Gastrocnemius medialis (tissue), 4 donors: ENCODE results near the gene DRC7. TPM values are rescaled to one million over a fixed set of nuclear protein-coding genes. Genes with fewer than 3 reads are reported as not detected.
"Not testable (repeated sequence)": the region's sequence is repeated elsewhere in the genome, so short reads cannot be mapped to it uniquely, and the experiment has no call there.

Experiments
- ATAC-seq, 2 donors: fragments of 150-250 bp; one replicate each; pipeline ENCODE4 v1.9.1; 2016
- DNase-seq, 2 donors: peaks; one replicate each; pipeline ENCODE4 v3.0.0-alpha.2; 2019
- H3K27ac ChIP-seq, 4 donors: fragments of 200-600 bp; sonication (generic); 1 replicate in 1 of 4; 2 replicates in 3 of 4; pipeline ENCODE4 v1.5.1; 2016 to 2018; ENCODE audit warnings: mild to moderate bottlenecking in 2 of 4, moderate library complexity in 1 of 4
- H3K27me3 ChIP-seq, 3 donors: fragments of 200-600 bp; sonication (generic) in 2 of 3; 1 replicate in 1 of 3; 2 replicates in 2 of 3; pipeline versions ENCODE4 v1.5.1 to v1.6.0; 2016 to 2019; ENCODE audit warnings: mild to moderate bottlenecking in 1 of 3, moderate library complexity in 1 of 3
- H3K36me3 ChIP-seq, 2 donors: fragments of 200-600 bp; sonication (generic) in 1 of 2; one replicate each; pipeline ENCODE4 v1.5.1; 2017 to 2018
- H3K4me1 ChIP-seq, 2 donors: fragments of 200-600 bp; sonication (generic) in 1 of 2; one replicate each; pipeline ENCODE4 v1.5.1; 2016 to 2017; ENCODE audit warnings: mild to moderate bottlenecking in 2 of 2
- H3K4me3 ChIP-seq, 4 donors: fragments of 200-600 bp; sonication (generic) in 3 of 4; 1 replicate in 1 of 4; 2 replicates in 3 of 4; pipeline ENCODE4 v1.5.1; 2016 to 2019; ENCODE audit warnings: mild to moderate bottlenecking in 2 of 4
- H3K9me3 ChIP-seq, 3 donors: fragments of 200-600 bp; sonication (generic) in 2 of 3; 1 replicate in 1 of 3; 2 replicates in 2 of 3; pipeline ENCODE4 v1.5.1; 2016 to 2019
- CTCF ChIP-seq, 5 experiments: fragments of 450-650 bp in 3 of 5; fragments of 200-600 bp in 2 of 5; sonication (generic) in 2 of 5; IDR thresholded peaks in 4 of 5; conservative IDR thresholded peaks in 1 of 5; 1 replicate in 4 of 5; 2 replicates in 1 of 5; pipeline ENCODE4 v1.5.1; 2016 to 2019; ENCODE audit warnings: antibody characterized with exemption in 5 of 5, mild to moderate bottlenecking in 3 of 5, moderate library complexity in 3 of 5
- POLR2A ChIP-seq, 2 donors: fragments of 450-650 bp; IDR thresholded peaks; one replicate each; pipeline ENCODE4 v1.6.1; 2017; ENCODE audit warnings: antibody characterized with exemption in 2 of 2, mild to moderate bottlenecking in 2 of 2, moderate library complexity in 2 of 2
- in situ Hi-C, 4 donors: fragments of 200-750 bp; cut with MboI; loops; one replicate each; pipeline versions ENCODE4 v1.15.0 to v1.8.0; 2017; ENCODE audit warnings: low sequenced_read_pairs in 4 of 4
- intact Hi-C: fragments of 100-400 bp; cut with DNase I; formaldehyde crosslinking; loops from one replicate; pipeline ENCODE4 v1.15.1; 2023; ENCODE audit warnings: low total_unique reads
- total RNA-seq, 4 donors: library from RNA; depleted of rRNA; stranded (reverse); fragments of >200 nt; gene quantifications; one replicate each; pipeline versions ENCODE4 v1.1.0 to v1.2.3, GENCODE V29; 2016

The DRC7 gene
- total RNA-seq, 4 donors from 2014 or later: not detected

GRCh38 chr16:57774705-57775285 lies 80.2 kb downstream of the DRC7 start:
- intact Hi-C loops (loop anchor here (1.0 to 5.0 kb wide), 2 partner anchors 89 to 228 kb away; partner anchors contain the start of genes USB1 and ZNF319), in situ Hi-C loops (loop anchor here (5.0 to 25.0 kb wide), 4 partner anchors 88 to 238 kb away; partner anchors contain the start of genes USB1 (in 1 of the 4) and ZNF319 (in 1 of the 4))
- ATAC-seq: no peak
- DNase-seq: no peak
- Histone ChIP-seq H3K9me3 (no peaks in the 10 kb centered on the region), H3K4me3 (no peak overlapping the region), H3K27me3 (no peaks in the 10 kb centered on the region), H3K27ac (no peak overlapping the region), H3K36me3 (no peaks in the 10 kb centered on the region), H3K4me1 (peaks cover 0 to 3% of the 10 kb centered on the region in 2 donors)
- no peak for TF ChIP-seq CTCF (IDR thresholded peaks at IDR 0.05 in 4 of 5, conservative IDR thresholded peaks at IDR 0.05 in 1 of 5)
- no peak for TF ChIP-seq POLR2A (IDR thresholded peaks at IDR 0.05)

- peak; percentile 51 to 73 for DNase-seq
- ATAC-seq: peak; percentile 96 to 97
- in situ Hi-C loops: loop anchor here in 3 of 4 donors (5.0 to 10.0 kb wide), 3 partner anchors 86 to 91 kb away; no protein-coding TSS in a partner anchor
- no peaks in the 10 kb centered on the region for H3K9me3 ChIP-seq
- no peaks in the 10 kb centered on the region for H3K36me3 ChIP-seq
- no peaks in the 10 kb centered on the region for H3K27me3 ChIP-seq
- no peak overlapping the region for H3K27ac ChIP-seq
- peaks cover 0 to 3% of the 10 kb centered on the region in 2 donors for H3K4me1 ChIP-seq
- no peak for TF ChIP-seq POLR2A (IDR thresholded peaks at IDR 0.05)
- peak; percentile 75 to 85 (median 76) for TF ChIP-seq CTCF (IDR thresholded peaks at IDR 0.05 in 4 of 5, conservative IDR thresholded peaks at IDR 0.05 in 1 of 5)
- intact Hi-C loops: loop anchor here (1.0 to 5.0 kb wide), 2 partner anchors 87 to 226 kb away; partner anchors contain the start of genes USB1 and ZNF319
- no peak overlapping the region for H3K4me3 ChIP-seq
These were observed 81.3 kb downstream of the DRC7 start for GRCh38 chr16:57775661-57776469.

GRCh38 chr16:57778658-57779057 lies 84.1 kb downstream of the DRC7 start:
- in situ Hi-C loops (loop anchor here in 3 of 4 donors (5.0 to 10.0 kb wide), 3 partner anchors 84 to 89 kb away; no protein-coding TSS in a partner anchor), intact Hi-C loops (loop anchor here (5.0 kb wide), 1 partner anchor 224 kb away; the partner anchor contains the start of genes USB1 and ZNF319)
- no peak overlapping the region for H3K27ac ChIP-seq
- TF ChIP-seq CTCF (IDR thresholded peaks at IDR 0.05 in 4 of 5, conservative IDR thresholded peaks at IDR 0.05 in 1 of 5) (no peak), POLR2A (IDR thresholded peaks at IDR 0.05) (no peak)
- H3K36me3 ChIP-seq: no peaks in the 10 kb centered on the region
- H3K27me3 ChIP-seq: no peaks in the 10 kb centered on the region
- no peak for ATAC-seq
- H3K4me1 ChIP-seq: peaks cover 0 to 3% of the 10 kb centered on the region in 2 donors
- DNase-seq: no peak
- no peaks in the 10 kb centered on the region for H3K9me3 ChIP-seq
- no peak overlapping the region for H3K4me3 ChIP-seq

- H3K36me3 ChIP-seq, H3K27me3 ChIP-seq, H3K4me1 ChIP-seq, ATAC-seq, H3K27ac ChIP-seq, H3K9me3 ChIP-seq, DNase-seq, H3K4me3 ChIP-seq: not testable (repeated sequence)
- in situ Hi-C loops: loop anchor here in 3 of 4 donors (5.0 to 10.0 kb wide), 3 partner anchors 82 to 87 kb away; no protein-coding TSS in a partner anchor
- intact Hi-C loops: loop anchor here (5.0 kb wide), 1 partner anchor 222 kb away; the partner anchor contains the start of genes USB1 and ZNF319
These were observed 85.2 kb downstream of the DRC7 start for GRCh38 chr16:57779836-57780235.

- ATAC-seq: no peak
- TF ChIP-seq CTCF (IDR thresholded peaks at IDR 0.05 in 4 of 5, conservative IDR thresholded peaks at IDR 0.05 in 1 of 5) (no peak), POLR2A (IDR thresholded peaks at IDR 0.05) (no peak)
- in situ Hi-C loops (no loop called here), intact Hi-C loops (no loop called here)
- H3K36me3 ChIP-seq: no peaks in the 10 kb centered on the region
- H3K9me3 ChIP-seq: no peaks in the 10 kb centered on the region
- H3K4me3 ChIP-seq: no peak overlapping the region
- no peaks in the 10 kb centered on the region for H3K27me3 ChIP-seq
- H3K4me1 ChIP-seq: peaks cover 4% of the 10 kb centered on the region in 2 donors
- H3K27ac ChIP-seq: no peak overlapping the region
- DNase-seq: no peak
These were observed 86.7 kb downstream of the DRC7 start for GRCh38 chr16:57781349-57781740.
